GM10266 (cell line): ENCODE data around the gene EEPD1.

Source experiments
- DNase-seq: peaks from one replicate; pipeline ENCODE4 v3.0.0; 2012; ENCODE audit errors: extremely low spot score
- CTCF ChIP-seq: IDR thresholded peaks from 2 replicates; pipeline ENCODE4 v1.5.1; 2012; ENCODE audit warnings: mild to moderate bottlenecking, low read depth; ENCODE audit not compliant: control insufficient read depth, insufficient read depth; ENCODE audit errors: missing control alignments

The EEPD1 gene

GRCh38 chr7:36158321-36158605 is 5.2 kb downstream of the EEPD1 start:
- no peak for DNase-seq
- no peak for TF ChIP-seq CTCF

GRCh38 chr7:36159618-36160017 is 6.6 kb downstream of the EEPD1 start:
- TF ChIP-seq CTCF: no peak
- no peak for DNase-seq

- TF ChIP-seq CTCF: no peak
- DNase-seq: no peak
These were observed 7.3 kb downstream of the EEPD1 start for GRCh38 chr7:36160313-36160712.

- DNase-seq: no peak
- no peak for TF ChIP-seq CTCF
These were observed 8.9 kb downstream of the EEPD1 start for GRCh38 chr7:36161996-36162395.

- no peak for DNase-seq
- TF ChIP-seq CTCF: no peak
These were observed 12.0 kb downstream of the EEPD1 start for GRCh38 chr7:36165059-36165458.

GRCh38 chr7:36165802-36166201 is 12.7 kb downstream of the EEPD1 start:
- TF ChIP-seq CTCF: no peak
- DNase-seq: no peak

GRCh38 chr7:36167403-36168050 is 14.5 kb downstream of the EEPD1 start:
- DNase-seq: no peak
- no peak for TF ChIP-seq CTCF
